Activated CD4-positive, alpha-beta T cell treated with anti-CD3 and anti-CD28 coated beads for 4 hours (primary cell): ENCODE measurements around the gene GEMIN4.
"Not testable (repeated sequence)": the region's sequence is repeated elsewhere in the genome, so short reads cannot be mapped to it uniquely, and the experiment has no call there.

ENCODE experiments used
- DNase-seq, 2 donors: peaks; one replicate each; pipeline ENCODE4 v3.0.0-alpha.2; 2020

Gene GEMIN4

GRCh38 chr17:752002-752619 is at the start of gene GEMIN4:
Gene GEMIN4, minus strand, starts transcription at chr17:752264. Its CDS starts 122 bp downstream, at chr17:752142.
- peak; percentile 95 to 98 for DNase-seq

GRCh38 chr17:801660-802059 is 49.6 kb upstream of the GEMIN4 start:
- no peak for DNase-seq

GRCh38 chr17:800446-801242 is 48.6 kb upstream of the GEMIN4 start:
- DNase-seq = no peak

GRCh38 chr17:799261-799660 is 47.2 kb upstream of the GEMIN4 start:
- DNase-seq = no peak

GRCh38 chr17:798246-798645 is 46.2 kb upstream of the GEMIN4 start:
- DNase-seq = no peak

DNA sequence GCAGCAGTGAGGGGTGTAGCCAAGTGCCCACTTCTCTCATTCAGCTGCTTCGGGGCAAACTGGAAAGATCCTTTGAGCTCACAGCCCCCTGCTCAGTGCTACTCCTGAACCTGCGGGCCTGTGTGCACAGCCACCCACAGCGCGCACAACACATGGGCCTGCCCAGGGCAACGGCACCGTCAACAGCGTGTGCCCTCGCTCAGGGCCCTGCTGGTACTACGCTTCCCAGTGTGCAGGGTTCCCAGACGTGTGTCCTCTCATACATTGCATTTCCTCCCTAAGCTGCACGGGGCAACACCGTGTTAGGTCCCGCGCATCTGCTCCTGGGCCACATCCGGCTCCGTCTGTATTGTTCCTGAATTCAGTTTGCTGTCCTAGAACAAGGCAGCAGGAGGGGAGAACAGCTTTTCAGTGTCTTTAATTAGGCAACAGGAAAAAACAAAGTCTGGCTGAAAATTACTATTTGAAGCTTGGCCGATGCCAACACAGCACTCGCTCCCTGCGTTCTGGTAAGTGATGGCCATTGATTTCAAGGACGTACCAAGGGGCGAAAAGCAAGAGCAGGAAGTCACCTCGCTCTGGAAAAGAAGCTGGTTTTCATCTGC is 45.3 kb upstream of the GEMIN4 start:
- no peak for DNase-seq

- no peak for DNase-seq
Measured at GRCh38 chr17:796609-797008, 44.5 kb upstream of the GEMIN4 start.

DNA sequence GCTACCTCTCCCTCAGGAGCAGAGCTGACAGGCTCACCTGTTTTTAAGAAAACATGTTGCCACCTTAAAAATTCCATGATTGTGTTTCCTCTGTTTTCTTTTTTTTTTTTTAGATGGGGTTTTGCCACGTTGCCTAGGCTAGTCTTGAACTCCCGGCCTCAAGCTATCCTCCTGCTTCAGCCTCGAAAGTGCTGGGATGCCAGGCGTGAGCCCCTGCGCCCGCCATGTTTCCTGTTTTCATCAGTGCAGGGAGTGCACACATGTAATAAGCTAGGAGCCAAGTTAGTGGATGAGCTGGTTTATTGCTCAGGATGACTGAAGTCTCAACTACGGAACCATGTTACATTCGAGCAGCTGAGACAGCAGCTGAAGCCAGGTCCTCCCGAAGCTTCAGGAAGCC is 43.7 kb upstream of the GEMIN4 start:
- DNase-seq = no peak

- no peak for DNase-seq
Measured at GRCh38 chr17:795276-795675, 43.2 kb upstream of the GEMIN4 start.

GRCh38 chr17:794876-795275 is 42.8 kb upstream of the GEMIN4 start:
- peak; percentile 15 to 38 for DNase-seq

- no peak for DNase-seq
Measured at GRCh38 chr17:792277-792676, 40.2 kb upstream of the GEMIN4 start.

GRCh38 chr17:791829-792228 is 39.8 kb upstream of the GEMIN4 start:
- no peak for DNase-seq

GRCh38 chr17:790874-791247 is 38.8 kb upstream of the GEMIN4 start:
- not testable (repeated sequence) for DNase-seq

DNA sequence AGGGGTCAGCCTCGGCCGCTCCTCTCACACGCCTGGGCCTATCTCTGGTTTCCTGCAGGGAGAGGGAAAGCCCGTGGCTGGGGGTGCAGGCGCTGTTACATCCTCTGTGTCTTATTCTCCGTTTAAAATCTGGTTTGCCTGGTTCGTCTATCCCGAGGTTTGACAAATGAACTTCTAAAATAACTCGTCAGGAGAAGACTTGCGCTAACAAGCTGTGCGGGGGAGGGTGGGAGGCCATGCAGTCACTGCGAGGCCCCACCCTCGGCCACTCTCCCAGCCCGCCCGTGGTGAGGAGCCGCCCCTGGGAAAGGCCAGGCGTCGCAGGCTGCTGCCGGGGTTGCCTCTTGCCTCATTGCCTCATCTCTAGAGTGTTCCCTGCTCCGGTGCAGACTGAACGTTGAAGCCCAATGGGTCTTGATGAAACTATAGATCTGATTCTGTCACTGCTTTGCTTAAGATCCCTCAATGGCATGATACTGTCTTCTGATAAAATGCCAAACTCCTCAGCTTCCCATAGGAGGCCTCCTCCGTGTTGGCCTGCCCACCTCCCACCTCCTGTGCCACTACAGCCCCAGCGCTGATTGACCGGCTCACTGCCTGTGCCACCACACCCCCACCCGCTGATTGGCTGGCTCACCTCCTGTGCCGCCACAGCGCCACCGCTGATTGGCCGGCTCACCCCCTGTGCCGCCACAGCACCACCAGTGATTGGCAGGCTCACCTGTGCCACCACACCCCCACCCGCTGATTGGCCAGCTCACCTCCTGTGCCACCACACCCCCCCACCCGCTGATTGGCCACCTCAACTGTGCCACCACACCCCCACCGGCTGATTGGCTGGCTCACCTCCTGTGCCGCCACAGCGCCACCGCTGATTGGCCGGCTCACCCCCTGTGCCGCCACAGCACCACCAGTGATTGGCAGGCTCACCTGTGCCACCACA is 38.1 kb upstream of the GEMIN4 start:
- not testable (repeated sequence) for DNase-seq

DNA sequence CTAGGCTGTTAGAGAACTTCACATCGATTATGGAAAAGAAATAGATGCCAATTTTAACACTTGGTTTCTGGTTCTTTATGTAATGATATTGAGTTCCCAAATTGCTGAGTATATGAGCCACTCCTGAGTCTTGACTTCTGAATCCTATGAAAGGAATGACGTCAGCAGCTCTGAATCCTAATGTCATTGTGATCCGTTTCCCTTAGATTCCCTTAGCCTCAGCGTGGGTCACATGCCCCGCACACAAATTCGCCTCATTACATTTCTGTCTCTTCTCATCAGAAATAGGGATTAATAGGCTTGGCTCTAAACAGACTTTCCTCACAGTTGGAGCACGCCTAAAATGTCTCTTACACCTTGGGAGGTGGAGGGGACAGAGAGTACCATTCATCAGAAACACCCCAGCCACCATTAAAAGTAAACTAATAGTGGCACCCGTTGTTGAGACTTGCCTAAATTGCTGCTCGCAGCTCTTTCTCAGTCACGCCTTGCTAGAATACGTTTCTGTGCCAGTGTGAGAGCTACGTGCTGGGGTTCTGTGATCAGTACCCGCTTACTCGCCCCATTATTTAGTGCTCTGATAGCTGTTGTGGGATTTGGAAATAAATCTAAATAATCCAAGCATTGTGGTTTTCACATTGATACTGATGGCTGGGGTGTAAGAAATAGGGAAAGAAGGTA is 37.2 kb upstream of the GEMIN4 start:
- no peak for DNase-seq

DNA sequence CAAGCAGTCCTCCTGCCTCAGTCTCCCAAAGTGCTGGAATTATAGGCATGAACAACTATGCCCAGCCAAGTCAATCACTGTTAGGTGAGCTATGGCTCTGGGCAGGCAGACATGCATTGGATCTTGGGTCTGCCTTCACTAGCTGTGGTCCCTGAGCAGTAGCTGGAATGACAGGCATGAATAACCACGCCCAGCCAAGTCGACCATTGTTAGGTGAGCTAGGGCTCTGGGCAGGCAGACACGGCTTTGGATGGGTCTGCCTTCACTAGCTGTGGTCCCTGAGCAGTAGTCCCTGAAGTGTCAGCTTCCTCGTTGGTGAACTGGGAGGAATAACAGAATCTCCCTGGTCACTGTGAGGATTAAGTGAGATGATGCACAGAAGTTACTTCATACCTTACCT is 36.5 kb upstream of the GEMIN4 start:
- DNase-seq = no peak

DNA sequence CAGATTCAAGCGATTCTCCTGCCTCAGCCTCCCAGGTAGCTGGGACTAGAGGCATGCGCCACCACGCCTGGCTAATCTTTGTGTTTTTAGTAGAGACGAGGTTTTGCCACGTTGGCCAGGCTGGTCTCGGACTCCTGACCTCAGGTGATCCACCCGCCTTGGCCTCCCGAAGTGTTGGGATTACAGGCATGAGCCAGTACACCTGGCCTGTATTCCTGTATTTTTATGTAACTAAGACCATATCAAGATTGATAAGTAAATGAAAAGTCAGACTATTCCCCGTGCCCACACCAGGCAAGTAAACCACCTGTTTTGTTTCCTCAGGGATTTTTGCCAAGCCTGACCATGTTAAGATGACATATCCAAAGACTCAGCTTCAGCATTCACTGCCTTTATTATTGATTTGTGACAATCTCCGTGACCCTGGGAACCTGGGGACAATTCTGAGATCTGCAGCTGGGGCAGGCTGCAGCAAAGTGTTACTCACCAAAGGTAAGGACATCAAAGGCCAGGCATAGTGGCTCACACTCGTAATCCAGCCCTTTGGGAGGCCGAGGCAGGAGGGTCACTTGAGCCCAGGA is 35.7 kb upstream of the GEMIN4 start:
- DNase-seq = no peak

DNA sequence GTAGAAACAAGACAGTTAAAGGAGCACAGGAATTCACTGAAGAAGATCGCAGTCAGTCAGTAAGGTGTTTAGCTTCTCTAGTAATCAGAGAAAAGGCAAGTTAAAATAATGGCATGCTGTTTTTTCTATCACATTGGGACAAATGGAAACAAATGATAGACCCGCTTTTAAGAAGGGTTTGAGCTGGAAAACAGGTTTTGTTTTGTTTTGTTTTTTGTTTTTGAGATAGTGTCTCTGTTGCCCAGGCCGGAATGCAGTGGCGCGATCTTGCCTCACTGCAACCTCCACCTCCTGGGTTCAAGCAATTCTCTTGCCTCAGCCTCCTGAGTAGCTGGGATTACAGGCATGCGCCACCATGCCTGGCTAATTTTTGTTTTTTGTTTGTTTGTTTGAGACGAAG is 33.8 kb upstream of the GEMIN4 start:
- DNase-seq = not testable (repeated sequence)

DNA sequence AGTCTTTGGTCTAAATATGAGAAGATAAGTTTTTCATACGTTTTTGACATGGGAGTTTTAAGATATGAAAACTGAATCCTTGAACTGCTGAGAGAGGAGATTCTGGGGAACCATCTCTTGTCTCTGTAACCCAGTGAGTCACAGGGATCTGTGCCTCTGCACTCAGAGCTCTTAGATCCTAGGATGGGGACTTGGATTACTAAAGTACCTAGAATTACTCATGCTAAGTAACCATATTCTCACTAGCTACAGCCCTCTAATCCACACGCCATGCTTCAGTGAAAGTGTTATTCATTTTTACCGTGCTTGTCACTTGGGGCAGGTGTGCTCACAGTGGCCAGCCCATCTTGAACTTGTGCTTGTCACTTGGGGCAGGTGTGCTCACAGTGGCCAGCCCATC is 32.1 kb upstream of the GEMIN4 start:
- no peak for DNase-seq

DNA sequence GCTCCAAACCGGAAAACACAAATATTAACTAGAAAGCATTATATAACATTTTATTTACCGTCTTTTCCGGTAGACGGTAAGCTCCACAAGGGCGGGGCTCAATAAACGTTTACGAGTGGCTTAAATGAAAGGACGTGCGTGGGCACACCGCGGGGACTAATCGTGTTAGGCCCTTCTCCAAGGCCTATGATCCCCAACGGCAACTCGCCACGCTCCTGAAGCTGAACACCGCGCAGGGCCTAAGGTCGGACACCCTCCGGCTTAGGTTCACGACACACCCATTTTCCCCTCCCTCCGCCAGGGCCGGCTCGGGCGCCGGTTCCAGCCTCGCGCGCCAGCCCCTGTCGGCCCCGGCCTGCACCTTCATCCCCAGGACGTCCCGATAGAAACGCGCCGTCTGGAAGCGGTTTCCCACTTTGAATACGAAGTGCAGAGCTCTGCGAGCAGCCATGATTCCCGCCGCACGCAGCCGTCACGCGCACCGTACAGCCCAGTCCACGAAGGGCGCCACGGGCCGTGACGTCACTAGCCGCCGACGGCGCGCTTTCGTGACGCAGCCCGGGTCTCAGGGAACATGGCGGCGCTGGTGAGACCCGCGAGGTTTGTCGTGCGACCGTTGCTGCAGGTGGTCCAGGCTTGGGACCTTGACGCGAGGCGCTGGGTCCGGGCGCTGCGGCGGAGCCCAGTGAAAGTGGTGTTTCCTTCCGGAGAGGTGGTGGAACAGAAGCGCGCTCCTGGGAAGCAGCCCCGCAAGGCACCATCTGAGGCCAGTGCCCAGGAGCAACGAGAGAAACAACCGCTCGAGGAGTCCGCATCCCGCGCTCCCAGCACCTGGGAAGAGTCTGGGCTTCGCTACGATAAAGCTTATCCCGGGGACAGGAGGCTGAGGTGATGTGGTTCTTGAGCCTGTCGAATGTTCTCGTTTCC is 30.0 kb upstream of the GEMIN4 start, which contains the start of the genes GLOD4 and MRM3:
GLOD4 (minus strand) TSS at position 476 of the 927 bp plus-strand sequence; CDS start at position 451, 25 bp downstream.
MRM3 (plus strand) TSS at position 549 of the 927 bp plus-strand sequence; CDS start at position 575, 26 bp downstream.
- peak; percentile 89 to 95 for DNase-seq

DNA sequence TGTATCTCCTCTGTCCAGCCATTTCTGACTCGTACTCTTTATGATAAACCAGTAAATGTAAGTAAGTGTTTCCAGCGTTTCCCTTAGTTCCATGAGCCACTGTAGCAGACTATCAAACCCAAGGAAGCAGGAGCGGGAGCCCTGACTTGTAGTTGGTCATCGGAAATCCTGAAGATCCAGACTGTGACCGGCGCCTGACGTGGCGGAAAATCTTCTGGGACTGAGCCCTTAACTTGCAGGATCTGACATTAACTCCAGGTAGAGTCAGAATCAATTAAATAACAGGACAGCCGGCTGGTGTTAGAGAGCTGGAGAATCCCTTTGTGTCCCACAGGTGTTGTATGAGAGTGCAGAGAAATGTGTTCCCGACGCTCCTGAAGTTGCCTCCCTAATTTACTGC is 26.0 kb upstream of the GEMIN4 start:
- no peak for DNase-seq
